GM18867 (cell line): ENCODE data around the gene SLC51A.
"Not testable (repeated sequence)": the region's sequence is repeated elsewhere in the genome, so short reads cannot be mapped to it uniquely, and the experiment has no call there.

Source experiments
- ATAC-seq: cut with Tn5 transposase; IDR thresholded peaks from one replicate; pipeline ENCODE4 v1.9.1; 2021; ENCODE audit warnings: mild to moderate bottlenecking, moderate library complexity; ENCODE audit not compliant: unreplicated experiment

SLC51A gene

GRCh38 chr3:196237203-196237602, 20.9 kb downstream of the SLC51A start:
- ATAC-seq = no peak

- no peak for ATAC-seq
Measured at GRCh38 chr3:196238612-196239560, 22.6 kb downstream of the SLC51A start.

GRCh38 chr3:196240424-196240823, 24.1 kb downstream of the SLC51A start:
- no peak for ATAC-seq

GRCh38 chr3:196241704-196242103, 25.4 kb downstream of the SLC51A start:
- ATAC-seq = no peak

- ATAC-seq = not testable (repeated sequence)
Measured at GRCh38 chr3:196244166-196244565, 27.8 kb downstream of the SLC51A start.

GRCh38 chr3:196246612-196247308, 30.4 kb downstream of the SLC51A start:
- ATAC-seq = no peak

- ATAC-seq = no peak
Measured at GRCh38 chr3:196251918-196252317, 35.6 kb downstream of the SLC51A start.

GRCh38 chr3:196254376-196255283, 38.3 kb downstream of the SLC51A start:
- ATAC-seq = no peak

- ATAC-seq = no peak
Measured at GRCh38 chr3:196255776-196256175, 39.4 kb downstream of the SLC51A start.

GRCh38 chr3:196260784-196261183, 44.5 kb downstream of the SLC51A start:
- no peak for ATAC-seq

GRCh38 chr3:196263819-196264218, 47.5 kb downstream of the SLC51A start:
- ATAC-seq = no peak

- ATAC-seq = no peak
Measured at GRCh38 chr3:196268284-196269163, 52.2 kb downstream of the SLC51A start.

GRCh38 chr3:196270499-196270898, 54.2 kb downstream of the SLC51A start:
- ATAC-seq = no peak

GRCh38 chr3:196272826-196273225, 56.5 kb downstream of the SLC51A start:
- ATAC-seq = no peak

- no peak for ATAC-seq
Measured at GRCh38 chr3:196273655-196274054, 57.3 kb downstream of the SLC51A start.

- ATAC-seq = peak; percentile 86
Measured at GRCh38 chr3:196274585-196274984, 58.3 kb downstream of the SLC51A start.

- peak; percentile 5 for ATAC-seq
Measured at GRCh38 chr3:196275126-196275525, 58.8 kb downstream of the SLC51A start.

- ATAC-seq = no peak
Measured at GRCh38 chr3:196280689-196281440, 64.5 kb downstream of the SLC51A start.

- ATAC-seq = no peak
Measured at GRCh38 chr3:196281962-196282361, 65.6 kb downstream of the SLC51A start.
